Gastrocnemius medialis (tissue), 4 donors: Measurements from ENCODE around the gene AKR1C2.
"Not testable (repeated sequence)": the region's sequence is repeated elsewhere in the genome, so short reads cannot be mapped to it uniquely, and the experiment has no call there.

Experiments used
- POLR2A ChIP-seq, 2 donors: fragments of 450-650 bp; IDR thresholded peaks; one replicate each; pipeline ENCODE4 v1.6.1; 2017; ENCODE audit warnings: antibody characterized with exemption in 2 of 2, mild to moderate bottlenecking in 2 of 2, moderate library complexity in 2 of 2
- TF ChIP-seq, protein P1 (sequence below), 5 experiments: fragments of 450-650 bp in 3 of 5; fragments of 200-600 bp in 2 of 5; sonication (generic) in 2 of 5; IDR thresholded peaks in 4 of 5; conservative IDR thresholded peaks in 1 of 5; 1 replicate in 4 of 5; 2 replicates in 1 of 5; pipeline ENCODE4 v1.5.1; 2016 to 2019; ENCODE audit warnings: antibody characterized with exemption in 5 of 5, mild to moderate bottlenecking in 3 of 5, moderate library complexity in 3 of 5

DNA sequence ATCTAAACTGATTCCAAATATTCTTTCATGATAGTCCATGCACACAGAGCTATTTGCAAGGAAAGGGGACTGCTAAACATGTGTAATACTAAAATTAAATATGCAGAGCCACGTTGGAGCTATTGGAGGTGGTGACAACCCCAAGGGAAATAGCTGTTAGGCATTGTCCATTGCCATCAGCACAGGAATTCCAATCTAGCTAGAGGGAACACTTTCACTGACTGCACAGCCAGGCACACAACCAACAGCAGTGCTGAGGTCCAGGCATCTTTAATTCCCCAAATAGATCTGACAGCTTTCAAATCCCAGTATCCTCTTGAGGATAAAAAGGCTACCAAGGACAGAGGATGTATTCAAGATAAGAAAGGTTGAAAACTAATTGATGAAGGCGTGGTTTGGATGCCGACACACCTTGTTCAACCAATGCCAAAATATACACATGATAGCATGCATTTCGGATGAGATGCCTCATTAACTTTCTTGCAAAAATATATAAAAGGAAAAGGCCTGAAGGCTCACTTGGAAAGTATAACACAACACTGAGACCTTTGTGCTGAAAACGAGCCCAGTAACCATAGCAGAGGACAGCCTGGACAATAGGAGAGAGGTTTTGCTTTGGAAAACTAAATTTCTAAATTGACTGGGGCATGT is 52.0 kb downstream of the AKR1C2 start:
- TF ChIP-seq, protein P1, sequence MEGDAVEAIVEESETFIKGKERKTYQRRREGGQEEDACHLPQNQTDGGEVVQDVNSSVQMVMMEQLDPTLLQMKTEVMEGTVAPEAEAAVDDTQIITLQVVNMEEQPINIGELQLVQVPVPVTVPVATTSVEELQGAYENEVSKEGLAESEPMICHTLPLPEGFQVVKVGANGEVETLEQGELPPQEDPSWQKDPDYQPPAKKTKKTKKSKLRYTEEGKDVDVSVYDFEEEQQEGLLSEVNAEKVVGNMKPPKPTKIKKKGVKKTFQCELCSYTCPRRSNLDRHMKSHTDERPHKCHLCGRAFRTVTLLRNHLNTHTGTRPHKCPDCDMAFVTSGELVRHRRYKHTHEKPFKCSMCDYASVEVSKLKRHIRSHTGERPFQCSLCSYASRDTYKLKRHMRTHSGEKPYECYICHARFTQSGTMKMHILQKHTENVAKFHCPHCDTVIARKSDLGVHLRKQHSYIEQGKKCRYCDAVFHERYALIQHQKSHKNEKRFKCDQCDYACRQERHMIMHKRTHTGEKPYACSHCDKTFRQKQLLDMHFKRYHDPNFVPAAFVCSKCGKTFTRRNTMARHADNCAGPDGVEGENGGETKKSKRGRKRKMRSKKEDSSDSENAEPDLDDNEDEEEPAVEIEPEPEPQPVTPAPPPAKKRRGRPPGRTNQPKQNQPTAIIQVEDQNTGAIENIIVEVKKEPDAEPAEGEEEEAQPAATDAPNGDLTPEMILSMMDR (IDR thresholded peaks at IDR 0.05 in 4 of 5, conservative IDR thresholded peaks at IDR 0.05 in 1 of 5), result not testable (repeated sequence)
- TF ChIP-seq POLR2A (IDR thresholded peaks at IDR 0.05), result not testable (repeated sequence)
